ENCODE measurements around the gene LRRC74B.

GRCh38 chr22:21000987-21001600, 44.7 kb upstream of the LRRC74B start:
- TF ChIP-seq CTCF (IDR thresholded peaks at IDR 0.05) (no peak), ZFX (IDR thresholded peaks at IDR 0.05; ENCODE audit: borderline replicate concordance) (no peak)

All from 22Rv1 (cell line).